K562 (cell line): ENCODE measurements around the gene ACRBP. TPM values are rescaled to one million over a fixed set of nuclear protein-coding genes. Genes with fewer than 3 reads are reported as not detected.

ENCODE experiments used
- CBFA2T3 ChIP-seq: fragments of 450-650 bp; IDR thresholded peaks from 2 replicates; pipeline ENCODE4 v1.6.1; 2017
- CREB3 ChIP-seq: fragments of 450-650 bp; conservative IDR thresholded peaks from 2 replicates; pipeline ENCODE4 v1.6.1; 2016; ENCODE audit warnings: missing genetic modification characterization, low read depth, mild to moderate bottlenecking, missing compliant biosample characterization, moderate library complexity
- CTCFL ChIP-seq: IDR thresholded peaks from 2 replicates; pipeline ENCODE4 v1.6.1; 2011; ENCODE audit warnings: borderline replicate concordance, low read depth, mild to moderate bottlenecking, moderate library complexity, low read length; ENCODE audit not compliant: insufficient read depth, poor library complexity, severe bottlenecking
- E4F1 ChIP-seq: fragments of 250-450 bp; sonication (Bioruptor Pico); IDR thresholded peaks from 2 replicates; pipeline ENCODE4 v1.5.0; 2021; ENCODE audit warnings: mild to moderate bottlenecking, borderline replicate concordance
- GABPB2 ChIP-seq: fragments of 250-450 bp; sonication (Bioruptor Pico); conservative IDR thresholded peaks from 2 replicates; pipeline ENCODE4 v1.5.1; 2021; ENCODE audit warnings: mild to moderate bottlenecking
- MECOM ChIP-seq: fragments of 250-450 bp; sonication (Bioruptor Pico); IDR thresholded peaks from 2 replicates; pipeline ENCODE4 v1.8.0; 2022; ENCODE audit warnings: inconsistent platforms
- NFE2L1 ChIP-seq: fragments of 450-650 bp; IDR thresholded peaks from 2 replicates; pipeline ENCODE4 v1.6.1; 2016; ENCODE audit warnings: missing genetic modification characterization, low read depth, mild to moderate bottlenecking, missing compliant biosample characterization, moderate library complexity, borderline replicate concordance
- NR3C1 ChIP-seq: sonication (generic); formaldehyde crosslinking; IDR thresholded peaks from 2 replicates; pipeline ENCODE4 v1.8.1; 2022; ENCODE audit warnings: missing genetic modification reagents
- POLR3G ChIP-seq: IDR thresholded peaks from 2 replicates; pipeline ENCODE4 v1.6.1; 2011; ENCODE audit not compliant: insufficient read length, insufficient replicate concordance; ENCODE audit errors: extremely low read depth
- TOE1 ChIP-seq, 2 experiments: fragments of 450-650 bp in 1 of 2; sonication (generic) in 1 of 2; formaldehyde crosslinking in 1 of 2; IDR thresholded peaks; 2 replicates each; pipeline versions ENCODE4 v1.7.1 to v1.8.0; 2016 to 2022; ENCODE audit warnings: borderline replicate concordance in 2 of 2, mild to moderate bottlenecking in 2 of 2, antibody characterized with exemption in 1 of 2, inconsistent platforms in 1 of 2, low read depth in 1 of 2, missing genetic modification reagents in 1 of 2, moderate library complexity in 1 of 2
- VEZF1 ChIP-seq: fragments of 200-800 bp; sonication (Bioruptor generic); IDR thresholded peaks from 2 replicates; pipeline ENCODE4 v1.6.1; 2017; ENCODE audit warnings: missing genetic modification characterization, missing compliant biosample characterization
- ZNF133 ChIP-seq: fragments of 250-450 bp; sonication (Bioruptor Pico); IDR thresholded peaks from 2 replicates; pipeline ENCODE4 v1.4.0; 2020; ENCODE audit warnings: mild to moderate bottlenecking
- ZNF174 ChIP-seq: fragments of 250-450 bp; sonication (Bioruptor Pico); IDR thresholded peaks from 2 replicates; pipeline ENCODE4 v1.4.0; 2020; ENCODE audit warnings: mild to moderate bottlenecking
- ZNF3 ChIP-seq: fragments of 250-450 bp; sonication (Bioruptor Pico); IDR thresholded peaks from 2 replicates; pipeline ENCODE4 v1.5.0; 2021; ENCODE audit warnings: mild to moderate bottlenecking, moderate library complexity
- ZNF584 ChIP-seq: fragments of 200-800 bp; sonication (Bioruptor generic); IDR thresholded peaks from 2 replicates; pipeline ENCODE4 v1.6.1; 2016; ENCODE audit warnings: low read depth, mild to moderate bottlenecking, missing genetic modification characterization, missing compliant biosample characterization
- ZNF639 ChIP-seq, 2 experiments: fragments of 200-800 bp in 1 of 2; sonication (Bioruptor generic) in 1 of 2; sonication (generic) in 1 of 2; formaldehyde crosslinking in 1 of 2; IDR thresholded peaks in 1 of 2; conservative IDR thresholded peaks in 1 of 2; 2 replicates each; pipeline versions ENCODE4 v1.5.0 to v1.6.1; 2016 to 2020; ENCODE audit warnings: missing compliant biosample characterization in 1 of 2, missing genetic modification characterization in 1 of 2, missing genetic modification reagents in 1 of 2
- ZSCAN29 ChIP-seq: fragments of 450-650 bp; IDR thresholded peaks from 2 replicates; pipeline ENCODE4 v1.6.1; 2017
- polyA plus RNA-seq, 8 experiments: library from polyadenylated mRNA; depleted of rRNA in 4 of 8; stranded (reverse) in 5 of 8; unstranded in 3 of 8; fragments of >200 nt; fragmentation: Nextera tagmentation in 2 of 8; fragmentation: Illumina TruSeq in 1 of 8; extraction: Ambion mirVana in 2 of 8; extraction: Trizol in 1 of 8; gene quantifications; 2 replicates each; pipeline versions ENCODE4 v1.2.1 to v1.2.3, GENCODE V29; 2011 to 2014; ENCODE audit warnings: inconsistent platforms in 1 of 8, missing spikeins in 1 of 8
- total RNA-seq, 7 experiments: library from RNA; depleted of rRNA in 6 of 7; stranded (reverse); fragments of >200 nt in 6 of 7; fragmentation: Illumina TruSeq in 2 of 7; extraction: Trizol in 2 of 7; gene quantifications; 2 replicates each; pipeline versions ENCODE4 v1.2.1 to v1.2.3, GENCODE V29; 2011 to 2021; ENCODE audit warnings: low replicate concordance in 1 of 7

The ACRBP gene
- total and polyA plus RNA-seq, 9 of the 15 experiments (the other 6 are each of a cell fraction or from before 2014, with no cell fraction given): 3.1 to 31.8 (median 8.4) TPM

- no peak for TF ChIP-seq GABPB2 (CRISPR knock-in tag)
- peak; percentile 59 for TF ChIP-seq TOE1 (IDR thresholded peaks at IDR 0.05; ENCODE audit: borderline replicate concordance)
- no peak for TF ChIP-seq TOE1 (CRISPR knock-in tag; IDR thresholded peaks at IDR 0.05; ENCODE audit: borderline replicate concordance, low read depth)
- no peak for TF ChIP-seq CTCFL
- TF ChIP-seq VEZF1 (CRISPR knock-in tag): peak; percentile 97
- no peak for TF ChIP-seq NFE2L1 (tag)
- no peak for TF ChIP-seq NR3C1 (CRISPR knock-in tag)
- TF ChIP-seq ZNF639 (CRISPR knock-in tag; conservative IDR thresholded peaks at IDR 0.05 in 1 of 2, IDR thresholded peaks at IDR 0.05 in 1 of 2): peak in 1 of 2 experiments; percentile 88; a peak in 2 of 4 replicates
- TF ChIP-seq ZSCAN29: no peak
- TF ChIP-seq CBFA2T3: no peak
- no peak for TF ChIP-seq ZNF3
- TF ChIP-seq E4F1 (CRISPR knock-in tag): no peak
- TF ChIP-seq ZNF174 (CRISPR knock-in tag): no peak
- peak; percentile 87 for TF ChIP-seq ZNF584 (CRISPR knock-in tag)
- 0 out of 2 replicates have a peak, but pooled peaks have one; percentile 55 for TF ChIP-seq CREB3 (tag)
- TF ChIP-seq ZNF133 (CRISPR knock-in tag): no peak
- no peak for TF ChIP-seq POLR3G
- TF ChIP-seq MECOM (CRISPR knock-in tag): no peak
These were observed 33.3 kb downstream of the ACRBP start (continued) for GRCh38 chr12:6613776-6614512.
